Hepatocyte (in vitro differentiated cells): ENCODE results near the gene EEPD1. TPM values are rescaled to one million over a fixed set of nuclear protein-coding genes. Genes with fewer than 3 reads are reported as not detected.

Experiments used
- DNase-seq: peaks from one replicate; pipeline ENCODE4 v3.0.0-alpha.2; 2016; ENCODE audit warnings: low spot score
- H2AFZ ChIP-seq: fragments of 200-600 bp; sonication (generic); 2 replicates; pipeline ENCODE4 v1.6.0; 2016; ENCODE audit warnings: antibody characterized with exemption, mild to moderate bottlenecking
- H3K27ac ChIP-seq: fragments of 200-600 bp; sonication (generic); 2 replicates; pipeline ENCODE4 v1.5.1; 2016; ENCODE audit warnings: mild to moderate bottlenecking
- H3K27me3 ChIP-seq: fragments of 200-600 bp; sonication (generic); 2 replicates; pipeline ENCODE4 v1.6.1; 2016
- H3K36me3 ChIP-seq: fragments of 200-600 bp; sonication (generic); replicated peaks from 2 replicates; pipeline ENCODE4 v1.5.1; 2016; ENCODE audit warnings: low read depth; ENCODE audit not compliant: insufficient read depth
- H3K4me1 ChIP-seq: fragments of 200-600 bp; sonication (generic); 2 replicates; pipeline ENCODE4 v1.5.1; 2016; ENCODE audit warnings: mild to moderate bottlenecking, moderate library complexity; ENCODE audit not compliant: insufficient read depth
- H3K4me2 ChIP-seq: fragments of 200-600 bp; sonication (generic); 2 replicates; pipeline ENCODE4 v1.6.0; 2016
- H3K4me3 ChIP-seq: fragments of 200-600 bp; sonication (generic); 2 replicates; pipeline ENCODE4 v1.5.1; 2016; ENCODE audit warnings: mild to moderate bottlenecking
- H3K79me2 ChIP-seq: fragments of 200-600 bp; sonication (generic); 2 replicates; pipeline ENCODE4 v1.6.0; 2017; ENCODE audit warnings: mild to moderate bottlenecking
- H3K9me2 ChIP-seq: fragments of 200-600 bp; sonication (generic); replicated peaks from 2 replicates; pipeline ENCODE4 v1.6.0; 2017; ENCODE audit warnings: mild to moderate bottlenecking; ENCODE audit not compliant: insufficient read depth
- H3K9me3 ChIP-seq: fragments of 200-600 bp; sonication (generic); 2 replicates; pipeline ENCODE4 v1.5.1; 2016; ENCODE audit warnings: low read depth, mild to moderate bottlenecking
- H4K20me1 ChIP-seq: fragments of 200-600 bp; sonication (generic); 2 replicates; pipeline ENCODE4 v1.6.0; 2016; ENCODE audit warnings: mild to moderate bottlenecking; ENCODE audit not compliant: insufficient read depth, poor library complexity, severe bottlenecking
- CTCF ChIP-seq: fragments of 200-600 bp; sonication (generic); IDR thresholded peaks from 2 replicates; pipeline ENCODE4 v1.5.1; 2016; ENCODE audit warnings: antibody characterized with exemption, mild to moderate bottlenecking; ENCODE audit not compliant: poor library complexity
- EZH2 ChIP-seq: fragments of 200-600 bp; sonication (generic); IDR thresholded peaks from 2 replicates; pipeline ENCODE4 v1.6.1; 2016; ENCODE audit warnings: antibody characterized with exemption, mild to moderate bottlenecking, borderline replicate concordance
- EZH2phosphoT487 ChIP-seq: fragments of 200-600 bp; sonication (generic); IDR thresholded peaks from one replicate; pipeline ENCODE4 v1.6.1; 2018; ENCODE audit warnings: antibody characterized with exemption, mild to moderate bottlenecking, low read depth, moderate library complexity; ENCODE audit not compliant: unreplicated experiment, severe bottlenecking
- WGBS: methylation state at CpG from one replicate; pipeline ENCODE4 v1.1.6; 2016; ENCODE audit warnings: low lambda C conversion rate; ENCODE audit errors: missing lambda C conversion rate; 5-methylcytosine and 5-hydroxymethylcytosine counted together
- polyA plus RNA-seq: library from polyadenylated mRNA; unstranded; fragments of >200 nt; fragmentation: Nextera tagmentation; extraction: Ambion mirVana; gene quantifications from 2 replicates; pipeline ENCODE4 v1.2.1, GENCODE V29; 2016
- total RNA-seq: library from RNA; depleted of rRNA; stranded (reverse); fragments of >200 nt; gene quantifications from 2 replicates; pipeline ENCODE4 v1.2.3, GENCODE V29; 2014

EEPD1 gene
- total and polyA plus RNA-seq, 2 experiments from 2014 or later: 7.7 to 14.2 TPM

- no peak overlapping the region for H3K27ac ChIP-seq
- no peak for TF ChIP-seq EZH2phosphoT487
- TF ChIP-seq CTCF: no peak
- no peak for TF ChIP-seq EZH2
- H3K27me3 ChIP-seq: no peaks in the 10 kb centered on the region
- H3K4me3 ChIP-seq: no peak overlapping the region
- H3K9me2 ChIP-seq: no peaks in the 10 kb centered on the region
- H3K4me1 ChIP-seq: peaks cover 5% of the 10 kb centered on the region
- H3K79me2 ChIP-seq: no peaks in the 10 kb centered on the region
- no peak overlapping the region for H2AFZ ChIP-seq
- WGBS: 92% methylated on average over 4 of the region's 4 CpGs
- no peaks in the 10 kb centered on the region for H4K20me1 ChIP-seq
- no peaks in the 10 kb centered on the region for H3K36me3 ChIP-seq
- no peak for DNase-seq
- H3K9me3 ChIP-seq: no peaks in the 10 kb centered on the region
- H3K4me2 ChIP-seq: no peak overlapping the region
Observed at GRCh38 chr7:36298106-36298505, 145.1 kb downstream of the EEPD1 start.

GRCh38 chr7:36299223-36299774, 146.2 kb downstream of the EEPD1 start:
- Histone ChIP-seq H3K4me1 (peaks cover 17% of the 10 kb centered on the region), H4K20me1 (no peaks in the 10 kb centered on the region), H3K27me3 (no peaks in the 10 kb centered on the region), H3K36me3 (no peaks in the 10 kb centered on the region), H3K4me2 (no peak overlapping the region), H3K9me2 (no peaks in the 10 kb centered on the region), H3K4me3 (no peak overlapping the region), H3K9me3 (no peaks in the 10 kb centered on the region), H3K79me2 (no peaks in the 10 kb centered on the region), H2AFZ (no peak overlapping the region), H3K27ac (no peak overlapping the region)
- no peak for DNase-seq
- WGBS: 91% methylated on average over 17 of the region's 17 CpGs
- TF ChIP-seq CTCF (no peak), EZH2 (no peak), EZH2phosphoT487 (no peak)

GRCh38 chr7:36299823-36300341, 146.8 kb downstream of the EEPD1 start:
- H3K27ac ChIP-seq: no peak overlapping the region
- no peak overlapping the region for H2AFZ ChIP-seq
- H3K9me3 ChIP-seq: no peaks in the 10 kb centered on the region
- H4K20me1 ChIP-seq: no peaks in the 10 kb centered on the region
- TF ChIP-seq CTCF (no peak), EZH2phosphoT487 (no peak), EZH2 (no peak)
- no peak overlapping the region for H3K4me3 ChIP-seq
- H3K9me2 ChIP-seq: no peaks in the 10 kb centered on the region
- peaks cover 21% of the 10 kb centered on the region for H3K4me1 ChIP-seq
- 69% methylated on average over 9 of the region's 9 CpGs for WGBS
- H3K36me3 ChIP-seq: no peaks in the 10 kb centered on the region
- no peaks in the 10 kb centered on the region for H3K79me2 ChIP-seq
- H3K27me3 ChIP-seq: no peaks in the 10 kb centered on the region
- no peak overlapping the region for H3K4me2 ChIP-seq
- no peak for DNase-seq
